Airway epithelial cell (primary cell): ENCODE data around the gene FBXO31. TPM values are rescaled to one million over a fixed set of nuclear protein-coding genes. Genes with fewer than 3 reads are reported as not detected.

Experiments
- total RNA-seq: library from RNA; depleted of rRNA; stranded (reverse); fragments of >200 nt; gene quantifications from 2 replicates; pipeline ENCODE4 v1.2.3, GENCODE V29; 2015

Gene FBXO31, protein sequence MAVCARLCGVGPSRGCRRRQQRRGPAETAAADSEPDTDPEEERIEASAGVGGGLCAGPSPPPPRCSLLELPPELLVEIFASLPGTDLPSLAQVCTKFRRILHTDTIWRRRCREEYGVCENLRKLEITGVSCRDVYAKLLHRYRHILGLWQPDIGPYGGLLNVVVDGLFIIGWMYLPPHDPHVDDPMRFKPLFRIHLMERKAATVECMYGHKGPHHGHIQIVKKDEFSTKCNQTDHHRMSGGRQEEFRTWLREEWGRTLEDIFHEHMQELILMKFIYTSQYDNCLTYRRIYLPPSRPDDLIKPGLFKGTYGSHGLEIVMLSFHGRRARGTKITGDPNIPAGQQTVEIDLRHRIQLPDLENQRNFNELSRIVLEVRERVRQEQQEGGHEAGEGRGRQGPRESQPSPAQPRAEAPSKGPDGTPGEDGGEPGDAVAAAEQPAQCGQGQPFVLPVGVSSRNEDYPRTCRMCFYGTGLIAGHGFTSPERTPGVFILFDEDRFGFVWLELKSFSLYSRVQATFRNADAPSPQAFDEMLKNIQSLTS
- total RNA-seq = 17.2 and 17.6 TPM in 2 replicates

DNA sequence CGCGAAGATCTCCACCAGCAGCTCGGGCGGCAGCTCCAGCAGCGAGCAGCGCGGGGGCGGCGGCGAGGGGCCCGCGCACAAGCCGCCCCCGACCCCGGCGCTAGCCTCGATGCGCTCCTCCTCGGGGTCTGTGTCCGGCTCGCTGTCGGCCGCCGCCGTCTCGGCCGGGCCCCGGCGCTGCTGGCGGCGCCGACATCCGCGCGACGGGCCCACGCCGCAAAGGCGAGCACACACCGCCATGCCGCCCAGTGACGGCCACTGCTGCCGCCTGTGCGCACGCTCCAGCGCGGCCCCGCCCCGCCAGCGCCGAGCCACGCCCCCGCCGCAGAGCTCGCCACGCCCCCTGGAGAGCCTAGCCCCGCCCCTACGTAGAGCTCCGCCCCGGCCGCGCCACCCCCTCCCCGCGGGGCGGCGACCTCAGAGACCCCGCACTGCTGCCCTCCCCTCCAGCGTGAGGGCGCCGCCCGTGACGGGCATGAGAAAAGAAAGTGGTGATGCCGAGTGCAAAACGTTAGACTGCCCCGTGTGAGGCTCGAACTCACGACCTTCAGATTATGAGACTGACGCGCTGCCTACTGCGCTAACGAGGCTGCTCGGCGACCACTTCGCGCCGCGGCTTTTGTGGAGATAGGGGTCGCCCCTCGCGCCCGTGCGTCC is at the start of gene FBXO31:
FBXO31 (minus strand) TSS at position 272 of the 657 bp plus-strand sequence; CDS start at position 240, 32 bp downstream.

DNA sequence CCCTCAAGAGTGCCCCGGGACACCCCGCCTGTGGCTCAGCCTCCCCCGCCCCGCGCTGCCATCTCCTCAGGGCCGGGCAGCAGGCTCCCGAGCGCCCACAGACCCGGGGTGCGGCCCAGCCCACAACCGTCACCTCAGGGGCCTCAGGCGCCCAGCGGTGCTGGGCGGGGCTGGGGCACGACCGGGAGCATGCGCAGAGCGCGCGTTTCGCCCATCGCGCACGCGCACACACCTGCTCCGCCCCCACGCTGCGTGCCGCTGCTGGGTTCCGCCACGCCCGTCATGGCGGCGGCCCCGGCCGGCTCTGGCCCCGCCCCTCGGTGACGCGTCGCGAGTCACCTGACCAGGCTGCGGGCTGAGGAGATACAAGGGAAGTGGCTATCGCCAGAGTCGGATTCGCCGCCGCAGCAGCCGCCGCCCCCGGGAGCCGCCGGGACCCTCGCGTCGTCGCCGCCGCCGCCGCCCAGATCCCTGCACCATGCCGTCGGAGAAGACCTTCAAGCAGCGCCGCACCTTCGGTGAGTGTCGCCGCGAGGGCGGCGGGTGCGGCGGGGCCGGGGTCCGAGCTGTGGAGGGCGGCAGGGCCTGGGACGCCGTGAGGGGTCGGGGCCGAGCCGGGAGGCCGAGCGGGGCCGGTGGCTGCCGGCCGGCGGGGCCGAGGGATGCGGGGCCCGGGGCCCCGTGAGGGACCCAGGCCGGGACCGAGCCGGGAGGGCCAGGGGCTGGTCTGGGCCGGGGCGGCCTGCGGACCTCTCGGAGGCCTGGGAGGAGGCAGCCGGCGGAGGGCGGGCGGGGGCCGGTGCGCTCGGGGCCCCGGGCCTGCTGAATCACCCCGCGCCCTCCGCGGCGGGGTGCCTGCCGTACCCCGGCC is 8.6 kb upstream of the FBXO31 start, which contains the start of gene MAP1LC3B:
MAP1LC3B (plus strand) TSS at position 387 of the 871 bp plus-strand sequence; CDS start at position 479, 92 bp downstream.

DNA sequence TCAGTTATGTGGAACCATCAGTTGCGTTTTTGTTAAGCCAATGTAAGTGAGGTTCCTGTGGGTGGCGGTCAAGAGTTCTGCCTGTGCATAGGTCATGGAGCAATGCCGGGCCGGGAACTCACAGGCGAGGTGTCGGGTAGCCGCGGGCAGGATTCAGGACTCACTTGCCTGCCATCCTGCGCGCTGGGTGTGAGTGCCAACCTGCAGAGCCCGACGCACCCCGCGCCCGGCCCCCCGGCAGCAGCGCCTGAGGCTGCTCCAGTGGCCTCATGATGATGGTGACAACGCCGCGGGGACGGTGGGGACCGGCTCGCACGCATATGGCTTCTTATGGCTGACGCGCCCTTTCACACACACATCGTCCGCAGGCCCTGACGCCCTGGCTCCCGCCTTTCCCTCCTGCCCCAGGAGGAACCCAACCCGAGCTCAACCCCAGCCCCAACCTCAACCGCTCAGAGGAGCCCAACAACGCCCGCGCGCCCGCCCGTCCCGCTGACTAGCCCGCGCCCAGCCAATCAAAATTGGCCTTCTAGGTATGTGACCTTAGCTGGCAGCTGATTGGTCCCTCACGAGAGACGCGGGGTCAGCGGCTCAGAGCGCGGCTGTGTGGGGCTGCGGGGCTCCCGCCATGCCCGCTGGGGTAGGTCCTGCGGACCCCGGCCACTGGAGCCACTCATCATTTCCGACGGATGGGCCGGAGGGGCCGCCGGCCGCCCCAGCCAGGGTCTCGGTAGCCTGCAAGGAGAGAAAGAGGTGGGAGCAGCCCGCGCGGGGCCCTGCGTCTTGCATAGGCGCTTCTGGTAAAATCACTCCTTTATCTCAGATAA is 66.4 kb downstream of the FBXO31 start, which contains the start of gene C16orf95:
C16orf95 (minus strand) TSS at position 470 of the 827 bp plus-strand sequence; CDS start at position 320, 150 bp downstream.

Other genes with a start within 250 kb of the FBXO31 start
- 1.7 and 3.6 TPM in 2 replicates for gene C16orf95, start 66.4 kb downstream of the FBXO31 start, total RNA-seq
- 23.0 and 27.7 TPM in 2 replicates for gene MAP1LC3B, start 8.6 kb upstream of the FBXO31 start, total RNA-seq
- 4.1 and 5.1 TPM in 2 replicates for gene ZCCHC14, start 109.2 kb upstream of the FBXO31 start, total RNA-seq
- not detected in 2 replicates for gene JPH3, start 218.7 kb upstream of the FBXO31 start, total RNA-seq